Mucosa of descending colon (tissue), 3 donors: Measurements from ENCODE around the gene GPC3. TPM values are rescaled to one million over a fixed set of nuclear protein-coding genes. Genes with fewer than 3 reads are reported as not detected.

Experiments
- ATAC-seq: fragments of 200-7000 bp; cut with Tn5 transposase; one replicate; pipeline ENCODE4 v1.9.1; 2020; ENCODE audit warnings: mild to moderate bottlenecking, moderate library complexity
- DNase-seq, 3 donors: peaks; one replicate each; pipeline ENCODE4 v3.0.0-alpha.2; 2020
- H3K36me3 ChIP-seq: fragments of 200-600 bp; one replicate; pipeline ENCODE4 v1.8.0; 2021; ENCODE audit warnings: low read depth, mild to moderate bottlenecking
- H3K4me1 ChIP-seq: fragments of 200-600 bp; one replicate; pipeline ENCODE4 v1.8.0; 2021; ENCODE audit warnings: low read depth, mild to moderate bottlenecking
- H3K4me3 ChIP-seq: fragments of 200-600 bp; one replicate; pipeline ENCODE4 v1.8.0; 2021; ENCODE audit warnings: mild to moderate bottlenecking
- H3K9me3 ChIP-seq: fragments of 200-600 bp; one replicate; pipeline ENCODE4 v1.8.0; 2021; ENCODE audit warnings: mild to moderate bottlenecking
- intact Hi-C, 2 donors: fragments of 100-400 bp; cut with DNase I in 1 of 2; cut with micrococcal nuclease in 1 of 2; formaldehyde crosslinking; loops; one replicate each; pipeline versions ENCODE4 v1.11.0 to v1.11.1; 2022; cut with DNase I, micrococcal nuclease
- total RNA-seq, 3 donors: library from RNA; stranded (reverse); fragmentation: NEBNext Ultra II Directional in 2 of 3; extraction: Animal tissue kit (Norgen Biotek cat#: 25700) in 2 of 3; gene quantifications; one replicate each; pipeline versions ENCODE4 v1.2.1 to v1.2.4, GENCODE V29; 2021 to 2023
- TF ChIP-seq, protein P1 (sequence below): fragments of 200-600 bp; IDR thresholded peaks from one replicate; pipeline ENCODE4 v1.8.0; 2022; ENCODE audit warnings: antibody characterized with exemption, mild to moderate bottlenecking
- donor health status: DM: no; HTN: no; CAD: no; lungs with moderate emphysema.
- donor health status: DM: no; HTN: no; CAD: no.
- donor health status: DM: no; HTN: yes; CAD: no.

The GPC3 gene
- total RNA-seq, 3 donors from 2014 or later = 0.55 to 2.8 (median 2.1) TPM

DNA sequence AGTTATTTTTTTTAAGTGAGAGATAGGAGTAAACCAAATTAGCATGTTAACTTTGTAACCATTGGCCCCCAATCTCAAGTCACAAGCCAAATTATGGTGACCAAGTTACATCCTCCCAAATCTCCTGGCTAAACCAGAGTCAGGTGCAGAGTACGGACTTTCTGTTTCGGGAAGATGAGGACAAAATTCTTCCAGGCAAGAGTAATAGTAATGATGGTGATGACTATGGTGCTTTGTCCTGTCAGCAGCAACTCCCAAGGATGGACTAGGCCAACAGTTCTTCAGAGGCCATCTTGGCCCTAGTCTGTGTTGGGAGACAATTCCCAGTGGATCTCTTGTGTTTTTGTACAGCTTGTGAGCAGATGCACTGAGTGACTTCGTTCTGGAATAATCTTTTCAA, 148.8 kb downstream of the GPC3 start:
- TF ChIP-seq, protein P1, sequence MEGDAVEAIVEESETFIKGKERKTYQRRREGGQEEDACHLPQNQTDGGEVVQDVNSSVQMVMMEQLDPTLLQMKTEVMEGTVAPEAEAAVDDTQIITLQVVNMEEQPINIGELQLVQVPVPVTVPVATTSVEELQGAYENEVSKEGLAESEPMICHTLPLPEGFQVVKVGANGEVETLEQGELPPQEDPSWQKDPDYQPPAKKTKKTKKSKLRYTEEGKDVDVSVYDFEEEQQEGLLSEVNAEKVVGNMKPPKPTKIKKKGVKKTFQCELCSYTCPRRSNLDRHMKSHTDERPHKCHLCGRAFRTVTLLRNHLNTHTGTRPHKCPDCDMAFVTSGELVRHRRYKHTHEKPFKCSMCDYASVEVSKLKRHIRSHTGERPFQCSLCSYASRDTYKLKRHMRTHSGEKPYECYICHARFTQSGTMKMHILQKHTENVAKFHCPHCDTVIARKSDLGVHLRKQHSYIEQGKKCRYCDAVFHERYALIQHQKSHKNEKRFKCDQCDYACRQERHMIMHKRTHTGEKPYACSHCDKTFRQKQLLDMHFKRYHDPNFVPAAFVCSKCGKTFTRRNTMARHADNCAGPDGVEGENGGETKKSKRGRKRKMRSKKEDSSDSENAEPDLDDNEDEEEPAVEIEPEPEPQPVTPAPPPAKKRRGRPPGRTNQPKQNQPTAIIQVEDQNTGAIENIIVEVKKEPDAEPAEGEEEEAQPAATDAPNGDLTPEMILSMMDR = no peak
- intact Hi-C loops = no loop called here
- DNase-seq (no peak), ATAC-seq (no peak)
- Histone ChIP-seq H3K9me3 (no peaks in the 10 kb centered on the region), H3K4me3 (no peak overlapping the region), H3K4me1 (no peaks in the 10 kb centered on the region), H3K36me3 (no peaks in the 10 kb centered on the region)

- no peaks in the 10 kb centered on the region for H3K9me3 ChIP-seq
- H3K4me1 ChIP-seq = no peaks in the 10 kb centered on the region
- DNase-seq (no peak), ATAC-seq (no peak)
- TF ChIP-seq, protein P1 = no peak
- intact Hi-C loops = no loop called here
- H3K4me3 ChIP-seq = no peak overlapping the region
- no peaks in the 10 kb centered on the region for H3K36me3 ChIP-seq
These were observed 150.6 kb downstream of the GPC3 start for GRCh38 chrX:133834771-133835170.

- Histone ChIP-seq H3K4me3 (no peak overlapping the region), H3K9me3 (no peaks in the 10 kb centered on the region), H3K4me1 (no peaks in the 10 kb centered on the region), H3K36me3 (no peaks in the 10 kb centered on the region)
- TF ChIP-seq, protein P1 = no peak
- ATAC-seq (peak; percentile 69), DNase-seq (no peak)
- intact Hi-C loops = no loop called here
These were observed 165.8 kb downstream of the GPC3 start for GRCh38 chrX:133819546-133819945.

DNA sequence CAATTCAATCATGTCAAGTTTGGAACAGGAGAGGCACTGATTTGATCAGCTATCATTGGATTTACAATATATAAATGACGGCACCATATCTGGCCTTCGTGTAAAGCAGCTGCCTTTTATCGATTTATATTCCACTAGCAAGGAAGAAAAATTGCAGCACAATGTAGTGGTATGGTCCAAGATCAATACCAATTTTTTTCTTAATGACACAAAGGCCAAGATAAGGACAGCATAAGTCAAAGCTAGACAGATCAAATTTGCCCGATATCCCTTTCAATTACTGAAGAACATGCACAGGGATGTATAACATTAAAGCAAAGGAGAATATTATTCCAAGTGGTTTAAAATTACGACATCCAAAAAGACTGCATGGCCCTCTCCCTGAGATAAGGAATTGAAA, 167.4 kb downstream of the GPC3 start:
- Histone ChIP-seq H3K4me3 (no peak overlapping the region), H3K9me3 (no peaks in the 10 kb centered on the region), H3K36me3 (no peaks in the 10 kb centered on the region), H3K4me1 (no peaks in the 10 kb centered on the region)
- DNase-seq (no peak), ATAC-seq (no peak)
- intact Hi-C loops = no loop called here
- TF ChIP-seq, protein P1 = no peak

- Histone ChIP-seq H3K36me3 (no peaks in the 10 kb centered on the region), H3K4me1 (no peaks in the 10 kb centered on the region), H3K9me3 (no peaks in the 10 kb centered on the region), H3K4me3 (no peak overlapping the region)
- intact Hi-C loops = no loop called here
- ATAC-seq (no peak), DNase-seq (no peak)
- TF ChIP-seq, protein P1 = no peak
These were observed 169.9 kb downstream of the GPC3 start for GRCh38 chrX:133815496-133815895.

- ATAC-seq = no peak
- Histone ChIP-seq H3K36me3 (no peaks in the 10 kb centered on the region), H3K4me3 (no peak overlapping the region), H3K4me1 (no peaks in the 10 kb centered on the region), H3K9me3 (no peaks in the 10 kb centered on the region)
- TF ChIP-seq, protein P1 = no peak
- no peak for DNase-seq
- intact Hi-C loops = no loop called here
These were observed 171.4 kb downstream of the GPC3 start for GRCh38 chrX:133813971-133814370.
